ENCODE data around the gene CEBPA.
A peak's percentile ranks its signal among the peaks of the same experiment; 100 is the strongest.
"Not testable (repeated sequence)": the region's sequence is repeated elsewhere in the genome, so short reads cannot be mapped to it uniquely, and the experiment has no call there.

The CEBPA gene

DNA sequence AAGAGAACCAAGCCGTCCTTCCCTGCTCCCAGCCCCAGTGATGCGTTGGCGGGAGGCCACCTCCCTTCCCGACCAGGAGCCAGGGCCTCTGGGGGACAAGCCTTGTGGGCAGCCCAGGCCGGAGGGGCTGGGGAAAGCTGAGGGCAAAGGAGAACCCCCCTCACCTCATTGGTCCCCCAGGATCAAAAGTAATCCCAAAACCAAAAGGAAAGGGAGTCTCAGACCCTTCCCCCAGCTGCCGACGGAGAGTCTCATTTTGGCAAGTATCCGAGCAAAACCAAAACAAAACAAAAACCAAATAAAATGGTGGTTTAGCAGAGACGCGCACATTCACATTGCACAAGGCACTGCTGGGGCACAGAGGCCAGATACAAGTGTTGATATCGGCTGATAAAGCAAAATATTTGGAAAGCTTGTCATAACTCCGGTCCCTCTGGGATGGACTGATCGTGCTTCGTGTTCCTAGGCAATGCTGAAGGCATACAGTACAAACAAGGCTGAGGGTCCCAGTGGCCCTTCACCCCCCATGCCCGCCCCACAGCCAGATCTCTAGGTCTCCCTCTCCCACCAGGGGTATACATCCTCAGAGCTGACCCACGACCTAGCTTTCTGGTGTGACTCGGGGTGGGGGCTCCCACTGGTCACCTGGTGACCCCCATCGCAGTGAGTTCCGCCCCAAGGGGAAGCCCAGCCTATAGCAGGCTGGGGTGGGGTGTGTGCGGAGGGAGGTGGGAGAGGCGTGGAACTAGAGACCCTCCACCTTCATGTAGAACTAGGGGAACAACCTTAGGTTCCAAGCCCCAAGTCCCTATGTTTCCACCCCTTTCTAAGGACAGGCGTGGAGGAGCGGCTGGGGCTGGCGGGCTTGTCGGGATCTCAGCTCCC, 2.1 kb downstream of the CEBPA start:
- no peak for DNase-seq

- peak in 1 of 2 experiments; percentile 14 for DNase-seq
Measured at GRCh38 chr19:33299051-33299688, 3.2 kb downstream of the CEBPA start.

- peak; percentile 44 to 78 for DNase-seq
Measured at GRCh38 chr19:33298146-33298911, 4.0 kb downstream of the CEBPA start.

DNA sequence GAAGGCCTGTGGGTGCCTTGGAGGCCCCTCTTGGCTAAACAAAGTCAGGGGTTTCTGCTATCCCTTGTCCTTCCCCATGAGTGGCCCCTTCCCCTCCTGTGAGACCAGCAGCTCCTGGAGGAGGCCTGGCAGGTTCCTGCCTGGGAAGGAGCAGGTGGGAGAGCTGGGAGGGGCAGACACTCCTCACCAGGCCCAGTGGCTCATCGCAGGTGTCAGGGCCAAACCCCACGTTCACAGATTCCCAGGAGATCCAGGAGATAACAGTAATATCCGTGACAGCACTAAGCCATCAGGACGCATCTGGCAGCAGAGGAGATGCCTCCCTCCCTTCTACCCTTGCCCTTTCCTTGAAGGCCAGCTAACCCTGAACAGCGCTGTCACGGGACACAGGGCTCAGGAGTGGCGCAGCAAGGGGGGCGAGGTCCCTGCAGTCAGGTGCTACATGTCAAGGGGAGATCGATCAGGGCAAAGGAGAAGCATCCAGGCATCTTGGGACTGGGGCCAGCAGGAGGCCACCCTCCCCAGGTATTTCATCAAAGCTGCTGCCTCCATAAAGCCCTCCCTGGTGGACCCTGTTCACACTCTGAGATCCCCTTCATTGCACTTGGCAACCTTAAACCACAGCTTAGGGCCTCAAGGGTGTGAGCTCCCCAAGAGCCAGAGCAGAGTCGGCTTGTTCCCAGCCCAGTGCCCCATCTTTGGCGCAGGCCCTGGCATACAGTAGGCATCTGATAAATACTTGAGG, 4.8 kb downstream of the CEBPA start:
- DNase-seq: peak; percentile 35 to 62

GRCh38 chr19:33296488-33296971, 5.8 kb downstream of the CEBPA start:
- DNase-seq: no peak

- DNase-seq: no peak
Measured at GRCh38 chr19:33295621-33296487, 6.5 kb downstream of the CEBPA start.

DNA sequence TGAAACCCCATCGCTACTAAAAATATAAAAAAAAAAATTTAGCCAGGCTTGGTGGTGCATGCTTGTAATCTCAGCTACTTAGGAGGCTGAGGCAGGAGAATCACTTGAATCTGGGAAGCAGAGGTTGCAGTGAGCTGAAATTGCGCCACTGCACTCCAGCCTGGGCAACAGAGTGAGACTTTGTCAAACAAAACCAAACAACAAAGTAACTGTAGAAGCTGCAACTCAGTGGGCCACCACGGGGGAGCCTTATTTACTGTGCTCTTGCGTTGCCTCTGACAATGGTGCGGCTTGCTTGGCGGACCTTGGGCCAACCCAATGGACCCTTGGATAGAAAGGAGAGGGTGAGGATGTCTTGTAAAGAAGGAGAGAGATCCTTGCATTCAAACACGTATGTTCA, 7.3 kb downstream of the CEBPA start:
- DNase-seq: not testable (repeated sequence)

GRCh38 chr19:33294058-33294798, 8.1 kb downstream of the CEBPA start:
- no peak for DNase-seq

DNA sequence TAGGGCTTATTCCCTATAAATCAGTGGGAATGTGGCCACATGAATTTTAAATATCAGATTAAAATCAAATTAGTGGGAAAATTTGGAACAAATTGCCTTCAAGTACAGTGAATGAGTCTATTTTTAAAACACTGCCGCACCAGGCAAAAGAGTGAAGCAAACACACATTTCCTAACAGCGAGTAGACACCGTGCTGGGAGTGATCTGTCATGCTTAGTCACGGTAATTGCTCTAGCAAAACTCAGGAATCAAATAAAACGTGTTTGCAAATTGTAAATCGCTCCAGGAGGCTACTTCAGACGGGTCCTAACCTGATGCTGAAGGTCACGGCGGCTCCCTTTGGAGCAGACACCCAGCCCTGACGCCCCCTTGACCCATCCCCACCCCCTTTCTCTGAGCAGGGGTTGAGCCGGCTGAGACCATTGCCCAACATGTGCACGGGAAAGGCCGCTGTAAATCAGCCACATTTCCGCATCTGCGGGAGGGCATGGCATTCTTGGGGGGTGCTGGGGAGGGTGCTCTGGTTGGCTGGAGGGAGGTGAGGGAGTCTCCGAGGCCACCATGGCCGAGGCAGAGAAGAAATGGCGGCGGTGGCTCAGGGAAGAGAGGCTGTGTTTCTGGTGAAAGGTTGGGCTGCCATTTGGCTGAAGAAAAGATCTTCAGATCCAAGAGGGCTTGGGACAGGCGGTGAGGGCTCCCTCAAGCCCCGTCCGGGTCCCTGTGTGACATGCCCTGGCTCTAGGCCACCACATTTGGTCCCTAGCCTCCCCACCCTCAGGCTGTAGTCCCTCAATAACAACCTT, 8.9 kb downstream of the CEBPA start:
- DNase-seq: peak; percentile 66 to 70

GRCh38 chr19:33292595-33293254, 9.6 kb downstream of the CEBPA start:
- DNase-seq: peak; percentile 98 to 99

GRCh38 chr19:33291623-33292534, 10.5 kb downstream of the CEBPA start:
- DNase-seq: peak in 1 of 2 experiments; percentile 56

DNA sequence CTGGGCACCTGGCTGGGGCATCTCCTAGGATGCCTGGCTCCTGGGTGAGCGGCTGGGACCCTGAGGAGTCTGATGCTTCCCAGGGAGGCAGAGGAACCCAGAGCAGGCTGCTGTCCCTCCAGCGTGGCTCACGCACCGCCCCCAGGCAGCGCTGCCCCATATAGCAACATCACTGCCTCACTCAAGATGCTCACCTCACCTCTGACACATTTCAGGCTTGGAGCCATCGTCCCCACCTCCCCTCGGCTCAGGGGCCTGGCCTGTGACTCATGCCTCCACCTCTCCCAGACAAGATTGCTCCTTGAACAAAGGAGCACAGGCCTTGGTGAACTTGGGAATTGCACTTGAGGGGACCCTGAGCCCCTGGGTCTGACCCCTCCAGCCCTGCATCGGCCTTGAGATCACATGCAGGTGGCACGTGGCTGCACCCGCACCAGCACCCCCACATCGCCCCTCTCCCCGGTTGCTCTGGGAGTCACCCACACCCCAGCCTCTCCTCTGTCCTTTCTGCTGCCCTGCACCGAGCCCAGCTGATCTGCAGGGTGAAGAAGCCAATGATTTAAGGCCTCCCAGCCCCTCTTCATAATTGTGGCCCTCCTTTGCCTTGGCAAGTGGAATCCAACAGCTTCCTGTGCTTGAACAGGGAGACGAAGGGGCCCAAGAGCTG, 11.2 kb downstream of the CEBPA start:
- peak in 1 of 2 experiments; percentile 13 for DNase-seq

DNA sequence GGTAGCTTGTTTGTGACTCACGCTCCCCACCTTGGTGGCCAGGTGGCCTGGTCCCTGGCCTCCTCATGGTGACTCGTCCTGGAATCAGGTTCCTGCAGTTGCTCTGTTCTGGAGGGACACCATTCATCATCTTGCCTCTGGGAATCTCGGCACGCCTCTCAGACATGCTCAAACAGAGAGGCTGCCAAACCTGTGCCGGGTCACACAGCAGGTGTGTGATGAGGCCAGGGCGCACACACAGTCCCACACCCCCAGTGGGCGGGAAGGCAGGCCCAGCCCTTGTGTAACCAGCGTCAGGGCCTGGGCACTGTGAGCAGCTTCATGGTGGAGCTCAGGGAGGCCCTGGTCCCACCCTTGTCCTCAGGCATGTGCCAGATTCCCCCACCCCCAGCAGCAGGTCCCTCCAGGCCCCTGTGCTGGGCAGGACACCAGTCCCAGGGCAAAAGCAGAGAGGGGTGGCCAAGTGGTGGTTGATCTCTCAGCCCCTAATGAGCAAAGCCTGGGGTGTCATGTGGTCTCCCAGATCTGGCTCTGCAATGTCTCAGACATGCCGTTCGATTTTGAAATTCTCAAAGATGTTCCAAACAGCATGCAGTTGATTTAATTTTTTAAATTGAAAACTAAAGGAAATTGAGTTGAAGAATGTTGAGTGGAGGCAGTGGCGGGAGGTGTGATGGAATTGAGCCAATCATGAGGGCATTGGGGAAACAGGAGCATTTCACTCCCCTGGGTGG, 12.1 kb downstream of the CEBPA start:
- no peak for DNase-seq

GRCh38 chr19:33289261-33289660, 13.1 kb downstream of the CEBPA start:
- DNase-seq: no peak

GRCh38 chr19:33288666-33289065, 13.7 kb downstream of the CEBPA start:
- no peak for DNase-seq

DNA sequence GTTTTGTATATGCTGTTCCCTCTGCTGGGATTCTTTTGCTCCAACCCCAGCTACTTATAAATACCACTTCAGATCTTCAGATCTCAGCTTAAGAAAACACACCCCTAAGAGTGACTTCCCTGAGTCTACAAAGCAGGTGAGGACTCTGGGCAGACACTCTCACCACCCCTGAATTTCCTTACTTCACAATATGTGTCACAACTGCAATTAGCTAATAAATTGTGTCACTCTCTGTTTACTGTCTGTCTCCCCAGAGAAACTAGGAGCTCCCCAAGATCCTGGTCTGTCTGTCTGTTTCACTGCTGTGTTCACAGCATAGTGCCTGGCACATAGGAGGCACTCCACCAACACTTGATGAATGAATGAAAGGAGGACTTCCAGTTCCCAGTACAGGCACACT, 14.4 kb downstream of the CEBPA start:
- no peak for DNase-seq

- no peak for DNase-seq
Measured at GRCh38 chr19:33287438-33287837, 14.9 kb downstream of the CEBPA start.

Measured in NCI-H526 (cell line).